HepG2 (cell line): ENCODE measurements around the gene DCAF7. TPM values are rescaled to one million over a fixed set of nuclear protein-coding genes. Genes with fewer than 3 reads are reported as not detected.

Experiments
- ARNTL ChIP-seq: sonication (generic); formaldehyde crosslinking; IDR thresholded peaks from 2 replicates; pipeline ENCODE4 v1.4.0; 2020; ENCODE audit warnings: mild to moderate bottlenecking, missing genetic modification reagents
- HDAC6 ChIP-seq: fragments of 200-600 bp; sonication (generic); IDR thresholded peaks from 2 replicates; pipeline ENCODE4 v1.7.0; 2017; ENCODE audit warnings: mild to moderate bottlenecking, antibody characterized with exemption, low read length, low read depth
- HMGXB3 ChIP-seq: sonication (generic); formaldehyde crosslinking; IDR thresholded peaks from 2 replicates; pipeline ENCODE4 v1.4.0; 2020; ENCODE audit warnings: missing genetic modification reagents, borderline replicate concordance
- ISL2 ChIP-seq: sonication (generic); formaldehyde crosslinking; IDR thresholded peaks from 2 replicates; pipeline ENCODE4 v1.5.0; 2020; ENCODE audit warnings: missing genetic modification reagents
- LCORL ChIP-seq, 2 experiments: fragments of 450-650 bp in 1 of 2; sonication (generic) in 1 of 2; formaldehyde crosslinking in 1 of 2; IDR thresholded peaks; 2 replicates each; pipeline versions ENCODE4 v1.5.0 to v1.6.1; 2017 to 2020; ENCODE audit warnings: antibody characterized with exemption in 1 of 2, missing genetic modification reagents in 1 of 2
- MED8 ChIP-seq: sonication (generic); formaldehyde crosslinking; IDR thresholded peaks from 2 replicates; pipeline ENCODE4 v1.8.1; 2023; ENCODE audit warnings: mild to moderate bottlenecking, missing genetic modification reagents; ENCODE audit not compliant: insufficient replicate concordance
- NR2C2 ChIP-seq: sonication (generic); formaldehyde crosslinking; IDR thresholded peaks from 2 replicates; pipeline ENCODE4 v1.4.0; 2020; ENCODE audit warnings: missing genetic modification reagents, mild to moderate bottlenecking, moderate library complexity, borderline replicate concordance
- SOX6 ChIP-seq, 2 experiments: fragments of 450-650 bp in 1 of 2; sonication (generic) in 1 of 2; formaldehyde crosslinking in 1 of 2; IDR thresholded peaks; 2 replicates each; pipeline versions ENCODE4 v1.4.0 to v1.6.1; 2017 to 2020; ENCODE audit warnings: antibody characterized with exemption in 1 of 2, mild to moderate bottlenecking in 1 of 2, missing genetic modification reagents in 1 of 2
- SUZ12 ChIP-seq: fragments of 150-350 bp; IDR thresholded peaks from 2 replicates; pipeline ENCODE4 v1.6.1; 2014; ENCODE audit warnings: low read depth, low read length
- TFE3 ChIP-seq: IDR thresholded peaks from 2 replicates; pipeline ENCODE4 v1.6.1; 2016
- ZBTB20 ChIP-seq: sonication (generic); formaldehyde crosslinking; IDR thresholded peaks from 2 replicates; pipeline ENCODE4 v1.8.1; 2023; ENCODE audit warnings: missing genetic modification reagents, low read depth, mild to moderate bottlenecking, borderline replicate concordance
- ZGPAT ChIP-seq: IDR thresholded peaks from 2 replicates; pipeline ENCODE4 v1.6.1; 2016; ENCODE audit warnings: mild to moderate bottlenecking
- ZMYM3 ChIP-seq: sonication (generic); formaldehyde crosslinking; IDR thresholded peaks from 2 replicates; pipeline ENCODE4 v1.5.1; 2020; ENCODE audit warnings: mild to moderate bottlenecking, missing genetic modification reagents
- ZNF260 ChIP-seq: sonication (generic); formaldehyde crosslinking; IDR thresholded peaks from 2 replicates; pipeline ENCODE4 v1.4.0; 2020; ENCODE audit warnings: missing genetic modification reagents, low read depth, mild to moderate bottlenecking, borderline replicate concordance
- ZNF292 ChIP-seq: sonication (generic); formaldehyde crosslinking; IDR thresholded peaks from 2 replicates; pipeline ENCODE4 v1.8.1; 2022; ENCODE audit warnings: mild to moderate bottlenecking, low read depth, missing genetic modification reagents, borderline replicate concordance
- ZNF552 ChIP-seq: sonication (generic); formaldehyde crosslinking; IDR thresholded peaks from 2 replicates; pipeline ENCODE4 v1.9.0; 2022; ENCODE audit warnings: missing genetic modification reagents, mild to moderate bottlenecking, borderline replicate concordance
- ZNF567 ChIP-seq: sonication (generic); formaldehyde crosslinking; IDR thresholded peaks from 2 replicates; pipeline ENCODE4 v1.8.1; 2023; ENCODE audit warnings: mild to moderate bottlenecking, missing genetic modification reagents, borderline replicate concordance
- ZNF792 ChIP-seq: IDR thresholded peaks from 2 replicates; pipeline ENCODE4 v1.6.1; 2016
- polyA plus RNA-seq, 8 experiments: library from polyadenylated mRNA; depleted of rRNA in 3 of 8; stranded (reverse) in 7 of 8; unstranded in 1 of 8; fragments of >200 nt; fragmentation: Illumina TruSeq in 4 of 8; extraction: Trizol in 4 of 8; gene quantifications; 2 replicates each; pipeline versions ENCODE4 v1.2.1 to v1.2.3, GENCODE V29; 2011 to 2016; ENCODE audit warnings: low read depth in 4 of 8, missing spikeins in 1 of 8, mixed read lengths in 1 of 8; ENCODE audit not compliant: insufficient read depth in 1 of 8
- total RNA-seq, 5 experiments: library from RNA; depleted of rRNA; stranded (reverse); fragments of >200 nt; fragmentation: Illumina TruSeq; extraction: Trizol; gene quantifications; 2 replicates each; pipeline ENCODE4 v1.2.3, GENCODE V29; 2016; ENCODE audit warnings: low read depth in 1 of 5

Gene DCAF7
- total and polyA plus RNA-seq, 2 of the 13 experiments (the other 11 are each of a cell fraction or from before 2014, with no cell fraction given) = 55.2 to 73.4 TPM

GRCh38 chr17:63578027-63578768 is 27.9 kb downstream of the DCAF7 start (continued):
- peak; percentile 75 for TF ChIP-seq TFE3 (CRISPR knock-in tag)
- TF ChIP-seq ISL2 (CRISPR knock-in tag) = peak; percentile 65; the same call in 1 of the 2 replicates
- TF ChIP-seq ZMYM3 (CRISPR knock-in tag) = peak; percentile 100
- no peak for TF ChIP-seq SOX6 (IDR thresholded peaks at IDR 0.05)
- TF ChIP-seq SOX6 (CRISPR knock-in tag; IDR thresholded peaks at IDR 0.05) = peak; percentile 94
- no peak; the same call in 1 of the 2 replicates for TF ChIP-seq ZNF552 (CRISPR knock-in tag)
- TF ChIP-seq NR2C2 (CRISPR knock-in tag) = peak; percentile 76; the same call in 1 of the 2 replicates
- 0 out of 2 replicates have a peak, but pooled peaks have one; percentile 3 for TF ChIP-seq HMGXB3 (CRISPR knock-in tag)
- peak; percentile 96 for TF ChIP-seq ZGPAT (CRISPR knock-in tag)
- TF ChIP-seq ZNF260 = no peak
- TF ChIP-seq MED8 = peak; percentile 70
- no peak for TF ChIP-seq SUZ12
- peak; percentile 95 for TF ChIP-seq ARNTL (CRISPR knock-in tag)
- no peak for TF ChIP-seq ZNF567 (CRISPR knock-in tag)
- TF ChIP-seq ZNF292 (CRISPR knock-in tag) = peak; percentile 86; the same call in 1 of the 2 replicates
- no peak for TF ChIP-seq ZBTB20
- peak; percentile 58 for TF ChIP-seq LCORL (IDR thresholded peaks at IDR 0.05)
- TF ChIP-seq LCORL (CRISPR knock-in tag; IDR thresholded peaks at IDR 0.05) = peak; percentile 91
- peak; percentile 96 for TF ChIP-seq ZNF792 (CRISPR knock-in tag)
- TF ChIP-seq HDAC6 = no peak
